ENCODE results near the gene GMPPA.

- TF ChIP-seq ZFP30 (CRISPR knock-in tag; IDR thresholded peaks at IDR 0.05) (no peak), GLIS3 (CRISPR knock-in tag; IDR thresholded peaks at IDR 0.05) (no peak), TSHZ2 (CRISPR knock-in tag; IDR thresholded peaks at IDR 0.05) (no peak), PATZ1 (CRISPR knock-in tag; IDR thresholded peaks at IDR 0.05; ENCODE audit: borderline replicate concordance) (no peak), ARNTL (CRISPR knock-in tag; IDR thresholded peaks at IDR 0.05; ENCODE audit: borderline replicate concordance, low read depth) (no peak), ZNF70 (CRISPR knock-in tag; IDR thresholded peaks at IDR 0.05) (no peak)
Observed at GRCh38 chr2:219464286-219465032, 34.2 kb upstream of the GMPPA start.
